SIG-M5 treated with dmso at 0.1 percent for 504 hours (cell line): ENCODE measurements around the gene COX4I2.
"Not testable (repeated sequence)": the region's sequence is repeated elsewhere in the genome, so short reads cannot be mapped to it uniquely, and the experiment has no call there.

Experiments
- DNase-seq: peaks from one replicate; lab custom pipeline; 2025; ENCODE audit not compliant: unreplicated experiment; lab: John Stamatoyannopoulos, UW

COX4I2 gene

DNA sequence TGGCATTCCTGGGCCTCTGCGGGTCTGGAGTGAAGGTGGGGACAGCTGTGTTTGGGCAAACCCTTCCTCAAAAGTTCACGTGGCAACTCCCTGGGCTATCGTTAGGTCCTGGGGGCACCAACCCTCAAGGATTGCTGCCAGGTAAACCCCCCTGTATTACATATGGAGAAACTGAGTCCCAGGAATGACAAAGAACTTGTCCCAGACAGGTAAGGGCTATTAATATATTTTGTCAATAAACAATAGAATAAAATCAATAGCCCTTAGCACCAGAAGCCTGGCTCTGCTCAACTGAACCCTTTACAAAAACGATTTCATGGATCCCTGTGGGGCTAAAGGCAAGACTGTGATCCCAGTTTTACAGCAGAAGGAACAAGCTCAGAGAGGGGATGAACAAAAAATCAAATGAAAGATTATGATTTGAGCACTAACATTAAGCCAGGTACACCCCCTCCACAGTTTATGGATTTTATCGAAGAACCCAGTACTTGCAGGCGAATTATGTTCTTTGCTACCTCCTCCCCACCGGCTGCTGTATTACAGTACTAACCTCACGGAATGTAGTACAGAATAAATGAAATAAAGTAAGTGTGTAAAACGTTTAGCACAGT, 30.0 kb upstream of the COX4I2 start:
- DNase-seq: no peak

- DNase-seq: peak; percentile 66
These were observed 29.3 kb upstream of the COX4I2 start for GRCh38 chr20:31608251-31608945.

DNA sequence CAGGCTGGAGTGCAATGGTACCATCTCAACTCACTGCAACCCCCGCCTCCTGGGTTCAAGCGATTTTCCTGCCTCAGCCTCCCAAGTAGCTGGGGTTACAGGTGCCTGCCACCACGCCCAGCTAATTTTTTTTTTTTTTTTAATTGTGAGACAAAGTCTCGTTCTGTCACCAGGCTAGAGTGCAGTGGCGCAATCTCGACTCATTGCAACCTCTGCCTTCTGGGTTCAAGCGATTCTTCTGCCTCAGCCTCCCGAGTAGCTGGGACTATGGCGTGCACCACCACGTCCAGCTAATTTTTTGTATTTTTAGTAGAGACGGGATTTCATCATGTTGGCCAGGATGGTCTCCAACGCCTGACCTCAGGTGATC, 25.5 kb upstream of the COX4I2 start:
- not testable (repeated sequence) for DNase-seq

GRCh38 chr20:31615416-31615815, 22.3 kb upstream of the COX4I2 start:
- DNase-seq: no peak

DNA sequence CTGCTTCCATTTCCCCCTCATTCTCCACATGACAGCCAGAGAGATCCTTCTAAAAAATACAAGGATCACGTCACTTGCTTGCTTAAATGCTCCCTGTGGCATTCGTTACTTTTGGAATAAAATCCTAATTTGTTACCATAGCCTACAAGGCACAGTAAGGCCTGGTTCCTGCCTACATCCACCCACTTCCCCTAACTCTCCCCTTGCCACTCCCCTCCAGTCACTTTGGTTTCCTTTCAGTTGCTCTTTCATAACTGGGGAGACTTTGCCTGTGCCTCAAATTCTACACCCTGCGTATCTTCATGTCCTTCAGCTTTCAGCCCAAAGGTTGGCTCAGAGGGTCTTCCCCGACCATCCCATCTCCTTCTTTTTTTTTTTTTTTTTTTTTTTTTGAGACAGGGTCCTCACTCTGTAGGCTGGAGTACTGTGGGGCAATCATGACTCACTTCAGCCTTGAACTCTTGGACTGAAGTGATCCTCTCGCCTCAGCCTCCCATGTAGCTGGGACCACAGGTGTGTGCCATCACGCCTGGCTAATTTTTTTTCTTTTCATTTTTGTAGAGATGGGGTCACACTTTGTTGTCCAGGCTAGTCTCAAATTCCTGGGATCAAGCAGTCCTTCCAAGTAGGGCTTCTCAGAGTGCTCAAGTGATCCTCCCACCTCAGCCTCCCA, 20.1 kb upstream of the COX4I2 start:
- peak; percentile 91 for DNase-seq

DNA sequence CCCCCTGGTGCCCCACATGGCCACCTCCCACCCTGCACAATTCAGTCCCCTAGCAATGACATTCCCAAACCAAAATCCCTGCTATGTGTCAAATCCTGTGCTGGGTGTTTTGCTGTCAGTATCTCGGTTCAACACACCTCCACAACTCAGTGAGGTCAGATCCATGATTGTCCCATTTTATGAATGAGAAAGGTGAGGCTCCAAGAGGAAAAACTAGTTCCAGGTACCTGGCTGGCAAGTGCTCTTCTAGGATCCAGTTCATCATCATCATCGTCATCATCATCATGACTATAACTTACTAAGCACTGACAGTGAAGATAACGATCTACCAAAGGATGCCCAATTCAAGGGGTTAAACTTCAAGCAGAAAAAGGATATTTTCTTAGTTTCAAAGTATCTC, 17.5 kb upstream of the COX4I2 start:
- DNase-seq: no peak

DNA sequence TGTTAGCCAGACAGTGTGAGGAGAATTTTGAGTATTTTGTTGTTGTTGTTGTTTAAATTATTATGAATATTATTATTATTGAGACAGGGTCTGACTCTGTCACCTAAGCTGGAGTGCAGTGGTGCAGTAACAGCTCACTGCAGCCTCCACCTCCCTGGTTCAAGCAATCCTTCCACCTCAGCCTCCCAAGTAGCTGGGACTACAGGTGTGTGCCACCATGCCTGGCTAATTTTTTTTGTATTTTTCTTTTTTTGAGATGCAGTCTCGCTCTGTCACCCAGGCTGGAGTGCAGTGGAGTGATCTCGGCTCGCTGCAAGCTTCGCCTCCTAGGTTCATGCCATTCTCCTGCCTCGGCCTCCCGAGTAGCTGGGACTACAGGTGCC, 14.6 kb upstream of the COX4I2 start:
- DNase-seq: not testable (repeated sequence)

GRCh38 chr20:31626534-31626933, 11.2 kb upstream of the COX4I2 start:
- not testable (repeated sequence) for DNase-seq

DNA sequence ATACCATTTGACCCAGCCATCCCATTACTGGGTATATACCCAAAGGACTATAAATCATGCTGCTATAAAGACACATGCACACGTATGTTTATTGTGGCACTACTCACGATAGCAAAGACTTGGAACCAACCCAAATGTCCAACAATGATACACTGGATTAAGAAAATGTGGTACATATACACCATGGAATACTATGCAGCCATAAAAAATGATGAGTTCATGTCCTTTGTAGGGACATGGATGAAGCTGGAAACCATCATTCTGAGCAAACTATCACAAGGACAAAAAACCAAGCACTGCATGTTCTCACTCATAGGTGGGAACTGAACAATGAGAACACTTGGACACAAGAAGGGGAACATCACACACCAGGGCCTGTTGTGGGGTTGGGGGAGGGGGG, 9.7 kb upstream of the COX4I2 start:
- not testable (repeated sequence) for DNase-seq

GRCh38 chr20:31630187-31630790, 7.4 kb upstream of the COX4I2 start:
- DNase-seq: no peak

DNA sequence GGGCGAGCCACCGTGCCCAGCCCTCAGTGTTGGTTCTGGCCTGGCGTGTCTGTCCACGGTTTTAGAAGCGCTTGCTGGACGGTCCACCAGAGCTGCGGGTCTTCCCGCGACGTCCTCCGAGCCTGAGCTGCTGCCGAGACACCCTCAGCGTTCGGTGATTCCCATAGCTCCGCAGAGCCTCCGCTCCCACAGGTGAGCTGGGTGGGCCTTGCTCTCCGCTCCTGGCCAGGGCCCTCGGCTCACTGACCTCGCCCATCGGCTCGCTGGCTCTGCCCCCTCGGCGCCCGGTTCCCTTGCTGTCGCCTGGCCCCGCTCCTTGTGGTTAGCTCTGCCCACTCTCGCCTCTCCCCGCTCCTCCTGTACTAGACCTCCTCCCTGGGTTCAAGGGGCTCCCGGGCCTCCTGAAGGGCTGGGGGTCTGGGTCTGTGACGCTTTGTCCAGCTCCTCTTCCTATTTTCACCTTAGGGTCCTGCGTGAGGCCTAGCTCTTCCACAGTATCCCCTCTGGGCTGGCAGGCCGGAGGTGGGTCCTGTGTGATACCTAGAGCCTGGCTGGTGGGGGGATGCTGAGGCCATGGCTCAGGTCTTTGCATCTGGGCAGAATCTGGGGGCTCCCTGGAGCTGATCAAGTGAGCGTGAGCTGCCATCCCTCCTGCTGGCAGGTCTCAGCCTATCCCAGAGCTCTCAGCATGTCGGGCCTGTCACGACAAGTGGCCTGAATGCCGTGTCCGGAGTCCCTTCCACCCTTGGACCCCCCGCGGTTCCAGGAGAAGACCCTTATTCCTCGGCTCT, 5.0 kb upstream of the COX4I2 start:
- no peak for DNase-seq

- no peak for DNase-seq
These were observed 4.3 kb upstream of the COX4I2 start for GRCh38 chr20:31633339-31633914.

GRCh38 chr20:31638317-31638716, 605 bp downstream of the COX4I2 start:
- DNase-seq: no peak

DNA sequence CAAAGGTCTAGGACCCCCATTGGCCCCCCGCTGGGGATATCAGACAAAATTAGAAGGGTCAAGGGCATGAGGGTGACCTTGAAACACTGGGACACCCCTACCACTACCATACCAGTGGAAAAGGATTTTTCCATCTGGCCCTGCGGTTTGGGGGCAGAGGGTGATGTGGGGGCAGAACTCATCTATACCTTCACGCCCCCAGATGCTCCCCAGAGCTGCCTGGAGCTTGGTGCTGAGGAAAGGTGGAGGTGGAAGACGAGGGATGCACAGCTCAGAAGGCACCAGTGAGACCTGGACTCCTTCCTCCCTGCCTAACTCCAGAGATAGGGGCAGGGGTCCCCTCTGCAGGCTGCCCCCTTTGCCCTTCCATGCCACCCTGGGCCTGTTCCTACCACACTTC, 1.1 kb downstream of the COX4I2 start:
- DNase-seq: no peak

GRCh38 chr20:31640259-31640658, 2.5 kb downstream of the COX4I2 start:
- no peak for DNase-seq

GRCh38 chr20:31641391-31641790, 3.7 kb downstream of the COX4I2 start:
- DNase-seq: no peak

DNA sequence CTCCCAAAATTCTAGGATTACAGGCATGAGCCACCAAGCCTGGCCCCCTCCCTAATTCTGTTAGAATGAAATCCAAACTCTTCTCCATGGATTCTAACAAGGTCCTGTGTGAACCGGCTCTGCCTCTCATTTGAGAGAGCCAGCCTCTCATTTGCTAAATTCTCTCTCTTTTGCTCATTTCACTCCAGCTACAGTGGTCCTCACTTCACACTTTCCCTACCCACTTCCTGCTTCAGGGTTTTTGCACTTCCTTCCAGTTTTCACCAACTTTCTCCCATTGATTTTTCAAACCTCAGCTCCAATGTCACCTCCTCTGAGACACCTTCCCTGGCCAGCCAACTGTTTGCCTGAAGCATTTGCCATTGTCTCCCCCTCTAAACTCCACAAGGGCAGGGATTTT, 5.1 kb downstream of the COX4I2 start:
- DNase-seq: no peak

- DNase-seq: no peak
These were observed 5.8 kb downstream of the COX4I2 start for GRCh38 chr20:31643522-31643921.

- no peak for DNase-seq
These were observed 7.0 kb downstream of the COX4I2 start for GRCh38 chr20:31644701-31645100.

- not testable (repeated sequence) for DNase-seq
These were observed 10.4 kb downstream of the COX4I2 start for GRCh38 chr20:31648104-31648503.

- DNase-seq: no peak
These were observed 15.2 kb downstream of the COX4I2 start for GRCh38 chr20:31652917-31653396.
